Endothelial cell of umbilical vein (primary cell): ENCODE data around the gene EPAS1. TPM values are rescaled to one million over a fixed set of nuclear protein-coding genes. Genes with fewer than 3 reads are reported as not detected.
A peak's percentile ranks its signal among the peaks of the same experiment; 100 is the strongest.

Source experiments
- BruUV-seq: library from RNA; stranded (reverse); fragments of 400-500 nt; replicated peaks from 2 replicates; lab custom pipeline; 2021; lab: Mats Ljungman, UMichigan
- CTCF ChIA-PET: fragments of 300-600, 350-600 bp; sonication (Branson Sonifier 250); formaldehyde crosslinking; loops from one replicate; lab custom pipeline; 2021; ENCODE audit warnings: antibody characterized with exemption, inconsistent platforms; lab: Charles Lee
- POLR2A ChIA-PET: fragments of 300-600, 350-600 bp; sonication (Branson Sonifier 250); formaldehyde crosslinking; loops from one replicate; lab custom pipeline; 2021; ENCODE audit warnings: antibody characterized with exemption, inconsistent platforms; lab: Charles Lee
- DNase-seq: peaks from one replicate; pipeline ENCODE4 v3.0.0-alpha.2; 2011; ENCODE audit warnings: low read depth, low spot score
- FAIRE-seq: peaks from 2 replicates; lab custom pipeline; 2011; peaks lifted over from hg19 to GRCh38; lab: Jason Lieb, UNC
- H2AFZ ChIP-seq: 2 replicates; pipeline ENCODE4 v1.6.0; 2012; ENCODE audit warnings: low read depth, low read length, control low read depth, inconsistent platforms
- H3K27ac ChIP-seq: 2 replicates; pipeline ENCODE4 v1.5.1; 2011; ENCODE audit warnings: low read depth, mild to moderate bottlenecking, control low read depth, low read length, moderate library complexity; ENCODE audit not compliant: insufficient read depth
- H3K27me3 ChIP-seq, 2 experiments: 2 replicates each; pipeline versions ENCODE4 v1.6.0 to v1.6.1; 2011; ENCODE audit warnings: low read length in 2 of 2, mixed read lengths in 1 of 2; ENCODE audit not compliant: control insufficient read depth in 2 of 2, insufficient read depth in 2 of 2
- H3K36me3 ChIP-seq, 2 experiments: 2 replicates in 1 of 2; 3 replicates in 1 of 2; pipeline ENCODE4 v1.5.1; 2011; ENCODE audit warnings: low read length in 2 of 2, mild to moderate bottlenecking in 1 of 2, moderate library complexity in 1 of 2; ENCODE audit not compliant: control insufficient read depth in 2 of 2, insufficient read depth in 2 of 2; ENCODE audit errors: extremely low read depth in 1 of 2
- H3K4me1 ChIP-seq: 3 replicates; pipeline ENCODE4 v1.5.1; 2011; ENCODE audit warnings: mild to moderate bottlenecking, low read length; ENCODE audit not compliant: control insufficient read depth, insufficient read depth; ENCODE audit errors: extremely low read depth
- H3K4me2 ChIP-seq: 2 replicates; pipeline ENCODE4 v1.6.1; 2011; ENCODE audit warnings: low read length, control low read depth, mixed read lengths; ENCODE audit not compliant: insufficient read depth
- H3K4me3 ChIP-seq, 3 experiments: fragments of 200-600 bp in 1 of 3; sonication (generic), shearing (Covaris generic) in 1 of 3; replicated peaks in 1 of 3; 2 replicates each; pipeline ENCODE4 v1.5.1; 2011 to 2016; ENCODE audit warnings: control low read depth in 3 of 3, low read length in 3 of 3, mild to moderate bottlenecking in 2 of 3, inconsistent platforms in 1 of 3, low read depth in 1 of 3, moderate library complexity in 1 of 3; ENCODE audit not compliant: insufficient read depth in 1 of 3
- H3K79me2 ChIP-seq: 2 replicates; pipeline ENCODE4 v1.6.0; 2012; ENCODE audit warnings: low read length, inconsistent platforms; ENCODE audit not compliant: control insufficient read depth, insufficient read depth
- H3K9ac ChIP-seq: replicated peaks from 2 replicates; pipeline ENCODE3; 2011; ENCODE audit warnings: low read length, control low read depth; ENCODE audit not compliant: insufficient read depth; ENCODE audit errors: extremely low read depth
- H3K9me1 ChIP-seq: replicated peaks from 3 replicates; pipeline ENCODE4 v1.6.0; 2011; ENCODE audit warnings: mild to moderate bottlenecking, low read length; ENCODE audit not compliant: control insufficient read depth, insufficient read depth; ENCODE audit errors: extremely low read depth
- H3K9me3 ChIP-seq: replicated peaks from 2 replicates; pipeline ENCODE4 v1.5.1; 2012; ENCODE audit warnings: low read length, inconsistent platforms; ENCODE audit not compliant: control insufficient read depth, insufficient read depth
- H4K20me1 ChIP-seq: replicated peaks from 2 replicates; pipeline ENCODE3; 2011; ENCODE audit warnings: mild to moderate bottlenecking, low read length; ENCODE audit not compliant: control insufficient read depth, insufficient read depth; ENCODE audit errors: extremely low read depth
- CTCF ChIP-seq, 2 donors: IDR thresholded peaks; 1 replicate in 1 of 2; 2 replicates in 1 of 2; pipeline ENCODE4 v1.5.1; 2011; ENCODE audit warnings: low read length in 2 of 2, mild to moderate bottlenecking in 2 of 2, moderate library complexity in 2 of 2, control low read depth in 1 of 2, inconsistent platforms in 1 of 2, low read depth in 1 of 2; ENCODE audit not compliant: insufficient read depth in 1 of 2; ENCODE audit errors: extremely low read depth in 1 of 2
- EZH2 ChIP-seq: IDR thresholded peaks from 2 replicates; pipeline ENCODE4 v1.6.1; 2012; ENCODE audit warnings: borderline replicate concordance, low read depth, mild to moderate bottlenecking, moderate library complexity, low read length, inconsistent platforms; ENCODE audit not compliant: severe bottlenecking
- FOS ChIP-seq: IDR thresholded peaks from 2 replicates; pipeline ENCODE4 v1.6.1; 2011; ENCODE audit warnings: mild to moderate bottlenecking, low read length, moderate library complexity, borderline replicate concordance; ENCODE audit not compliant: insufficient read depth
- GATA2 ChIP-seq: IDR thresholded peaks from 2 replicates; pipeline ENCODE4 v1.7.0; 2011; ENCODE audit warnings: low read depth, mild to moderate bottlenecking, moderate library complexity, mixed read lengths, low read length; ENCODE audit not compliant: insufficient read length, insufficient read depth
- JUN ChIP-seq: IDR thresholded peaks from 2 replicates; pipeline ENCODE4 v1.6.1; 2011; ENCODE audit warnings: borderline replicate concordance, low read depth; ENCODE audit not compliant: insufficient read length, insufficient read depth
- MAX ChIP-seq: IDR thresholded peaks from 2 replicates; pipeline ENCODE4 v1.6.1; 2011; ENCODE audit not compliant: insufficient read depth, insufficient read length
- MYC ChIP-seq: IDR thresholded peaks from one replicate; pipeline ENCODE4 v1.6.1; 2011; ENCODE audit warnings: mild to moderate bottlenecking, low read depth, low read length
- POLR2A ChIP-seq: IDR thresholded peaks from 2 replicates; pipeline ENCODE4 v1.6.1; 2012; ENCODE audit warnings: low read depth, mild to moderate bottlenecking, control low read depth, low read length
- POLR2AphosphoS5 ChIP-seq: IDR thresholded peaks from 2 replicates; pipeline ENCODE4 v1.6.1; 2012; ENCODE audit warnings: low read depth, mild to moderate bottlenecking, control low read depth, low read length, moderate library complexity; ENCODE audit not compliant: insufficient read depth
- dilution Hi-C: fragments of 300-500 bp; cut with MboI; formaldehyde crosslinking; loops from one replicate; pipeline ENCODE4 v1.15.0; 2019; ENCODE audit warnings: low sequenced_read_pairs; ENCODE audit not compliant: extremely low pct_ligation_motif_present
- intact Hi-C: fragments of 100-400 bp; cut with micrococcal nuclease; formaldehyde crosslinking; loops from one replicate; pipeline ENCODE4 v1.10.0; 2022
- polyA plus RNA-seq, 4 experiments: library from polyadenylated mRNA; depleted of rRNA in 3 of 4; stranded (reverse) in 3 of 4; unstranded in 1 of 4; fragments of >200 nt; gene quantifications; 2 replicates each; pipeline versions ENCODE4 v1.2.1 to v1.2.3, GENCODE V29; 2011 to 2012; ENCODE audit warnings: missing spikeins in 1 of 4
- total RNA-seq: library from RNA; stranded (reverse); gene quantifications from 2 replicates; pipeline ENCODE4 v1.2.3, GENCODE V29; 2021

The EPAS1 gene
- total and polyA plus RNA-seq, 2 donors (not counting 3 experiments of a cell fraction or from before 2014, with no cell fraction given), result 229 to 374 TPM

GRCh38 chr2:46351098-46351749, 54.0 kb downstream of the EPAS1 start:
- no peak for TF ChIP-seq JUN
- no peak for TF ChIP-seq MYC
- TF ChIP-seq MAX, result no peak
- TF ChIP-seq POLR2AphosphoS5, result no peak
- TF ChIP-seq CTCF (IDR thresholded peaks at IDR 0.05; ENCODE audit: extremely low read depth in 1 of 2, insufficient read depth in 1 of 2, low read depth in 1 of 2, low read length in 2 of 2), result no peak
- TF ChIP-seq FOS, result no peak
- TF ChIP-seq GATA2, result no peak
- TF ChIP-seq EZH2, result no peak
- TF ChIP-seq POLR2A, result no peak
- H3K4me3 ChIP-seq, result peak overlapping the region in 1 of 3 experiments; percentile 6
- FAIRE-seq (no peak), DNase-seq (peak; percentile 39)
- CTCF ChIA-PET, result interaction anchor here (0.8 to 2.6 kb wide), 6 partner anchors 9 to 288 kb away, joined by 3 to 11 read pairs (median 6); partner anchors contain the start of gene EPAS1
- H3K27ac ChIP-seq, result peak overlapping the region; percentile 61
- no peaks in the 10 kb centered on the region for H4K20me1 ChIP-seq
- BruUV-seq, result TSS peak; percentile 89
- H3K9me3 ChIP-seq, result no peaks in the 10 kb centered on the region
- H3K27me3 ChIP-seq, result no peaks in the 10 kb centered on the region
- peaks cover 3% of the 10 kb centered on the region for H3K79me2 ChIP-seq
- H3K4me2 ChIP-seq, result peak overlapping the region; percentile 65
- intact Hi-C loops (loop anchor here (5.0 kb wide), 1 partner anchor 174 kb away; no protein-coding TSS in a partner anchor), dilution Hi-C loops (no loop called here)
- H3K9me1 ChIP-seq, result no peaks in the 10 kb centered on the region
- H3K36me3 ChIP-seq, result peaks cover 16 to 40% of the 10 kb centered on the region in 2 experiments
- H3K9ac ChIP-seq, result peak overlapping the region; percentile 42
- peaks cover 50% of the 10 kb centered on the region for H3K4me1 ChIP-seq
- H2AFZ ChIP-seq, result no peak overlapping the region
- POLR2A ChIA-PET, result no interaction called here
